KOPT-K1 (cell line): Measurements from ENCODE around the gene MTHFSD.

Experiments
- H3K27ac ChIP-seq: fragments of 200-600 bp; sonication (generic); 2 replicates; pipeline ENCODE4 v1.5.1; 2016; ENCODE audit warnings: antibody characterized with exemption, mild to moderate bottlenecking, low read depth, low read length; ENCODE audit not compliant: poor library complexity, severe bottlenecking
- H3K36me3 ChIP-seq: fragments of 200-600 bp; sonication (generic); 2 replicates; pipeline ENCODE4 v1.5.1; 2017; ENCODE audit warnings: antibody characterized with exemption, mild to moderate bottlenecking, low read length, moderate library complexity; ENCODE audit not compliant: insufficient read depth
- H3K9me3 ChIP-seq: fragments of 200-600 bp; sonication (generic); 2 replicates; pipeline ENCODE4 v1.5.1; 2017; ENCODE audit warnings: antibody characterized with exemption, low read length, mild to moderate bottlenecking; ENCODE audit not compliant: insufficient read depth, poor library complexity, severe bottlenecking

MTHFSD gene

GRCh38 chr16:86495756-86496261 is 59.2 kb downstream of the MTHFSD start:
- Histone ChIP-seq H3K9me3 (no peaks in the 10 kb centered on the region), H3K36me3 (no peaks in the 10 kb centered on the region), H3K27ac (no peak overlapping the region)

- Histone ChIP-seq H3K36me3 (no peaks in the 10 kb centered on the region), H3K9me3 (no peaks in the 10 kb centered on the region), H3K27ac (no peak overlapping the region)
Measured at GRCh38 chr16:86495357-86495701, 59.7 kb downstream of the MTHFSD start.

GRCh38 chr16:86494565-86495356 is 60.3 kb downstream of the MTHFSD start:
- H3K27ac ChIP-seq: no peak overlapping the region
- no peaks in the 10 kb centered on the region for H3K36me3 ChIP-seq
- no peaks in the 10 kb centered on the region for H3K9me3 ChIP-seq

- Histone ChIP-seq H3K27ac (no peak overlapping the region), H3K36me3 (no peaks in the 10 kb centered on the region), H3K9me3 (no peaks in the 10 kb centered on the region)
Measured at GRCh38 chr16:86494039-86494564, 60.9 kb downstream of the MTHFSD start.

- Histone ChIP-seq H3K27ac (no peak overlapping the region), H3K36me3 (no peaks in the 10 kb centered on the region), H3K9me3 (no peaks in the 10 kb centered on the region)
Measured at GRCh38 chr16:86492961-86493629, 61.9 kb downstream of the MTHFSD start.

- H3K36me3 ChIP-seq: no peaks in the 10 kb centered on the region
- H3K27ac ChIP-seq: no peak overlapping the region
- H3K9me3 ChIP-seq: no peaks in the 10 kb centered on the region
Measured at GRCh38 chr16:86492267-86492960, 62.6 kb downstream of the MTHFSD start.

GRCh38 chr16:86491640-86492023 is 63.4 kb downstream of the MTHFSD start:
- Histone ChIP-seq H3K9me3 (no peaks in the 10 kb centered on the region), H3K27ac (no peak overlapping the region), H3K36me3 (no peaks in the 10 kb centered on the region)

GRCh38 chr16:86490859-86491639 is 64.0 kb downstream of the MTHFSD start:
- no peak overlapping the region for H3K27ac ChIP-seq
- no peaks in the 10 kb centered on the region for H3K36me3 ChIP-seq
- H3K9me3 ChIP-seq: no peaks in the 10 kb centered on the region

GRCh38 chr16:86485746-86486145 is 69.3 kb downstream of the MTHFSD start:
- Histone ChIP-seq H3K27ac (no peak overlapping the region), H3K36me3 (no peaks in the 10 kb centered on the region)

GRCh38 chr16:86484240-86484639 is 70.8 kb downstream of the MTHFSD start:
- no peaks in the 10 kb centered on the region for H3K36me3 ChIP-seq
- H3K27ac ChIP-seq: no peak overlapping the region
- H3K9me3 ChIP-seq: peaks cover 16% of the 10 kb centered on the region

More at GRCh38 chr16:86485746-86486145, 69.3 kb downstream of the MTHFSD start:
- peaks cover 16% of the 10 kb centered on the region for H3K9me3 ChIP-seq

- Histone ChIP-seq H3K36me3 (no peaks in the 10 kb centered on the region), H3K9me3 (peaks cover 16% of the 10 kb centered on the region), H3K27ac (no peak overlapping the region)
Measured at GRCh38 chr16:86481607-86482006, 73.4 kb downstream of the MTHFSD start.

GRCh38 chr16:86480444-86480843 is 74.6 kb downstream of the MTHFSD start:
- Histone ChIP-seq H3K27ac (no peak overlapping the region), H3K36me3 (no peaks in the 10 kb centered on the region), H3K9me3 (peaks cover 16% of the 10 kb centered on the region)
